Stomach (tissue), 9 donors: ENCODE data around the gene ZNF24. TPM values are rescaled to one million over a fixed set of nuclear protein-coding genes. Genes with fewer than 3 reads are reported as not detected.

Experiments
- DNase-seq, 2 donors: peaks; one replicate each; pipeline versions ENCODE4 v3.0.0 to v3.0.0-alpha.2; 2013 to 2019
- H3K27ac ChIP-seq, 5 donors: fragments of 200-600 bp in 4 of 5; sonication (generic) in 4 of 5; one replicate each; pipeline ENCODE4 v1.5.1; 2013 to 2019; ENCODE audit warnings: mild to moderate bottlenecking in 1 of 5, moderate library complexity in 1 of 5
- H3K27me3 ChIP-seq, 3 donors: fragments of 200-600 bp; sonication (generic); one replicate each; pipeline ENCODE4 v1.5.1; 2017 to 2019; ENCODE audit warnings: mixed run types in 1 of 3
- H3K36me3 ChIP-seq, 4 donors: fragments of 200-600 bp; sonication (generic); 1 replicate in 3 of 4; 2 replicates in 1 of 4; pipeline ENCODE4 v1.5.1; 2016 to 2019
- H3K4me1 ChIP-seq, 4 donors: fragments of 200-600 bp; sonication (generic); one replicate each; pipeline ENCODE4 v1.5.1; 2016 to 2019
- H3K4me3 ChIP-seq, 4 donors: fragments of 200-600 bp; sonication (generic) in 3 of 4; one replicate each; pipeline ENCODE4 v1.5.1; 2016 to 2019; ENCODE audit warnings: mild to moderate bottlenecking in 1 of 4
- H3K9me3 ChIP-seq, 4 donors: fragments of 200-600 bp; sonication (generic); one replicate each; pipeline ENCODE4 v1.5.1; 2016 to 2019
- EP300 ChIP-seq: sonication (generic); formaldehyde crosslinking; IDR thresholded peaks from one replicate; pipeline ENCODE4 v1.6.1; 2017; ENCODE audit warnings: antibody characterized with exemption
- POLR2A ChIP-seq, 4 donors: fragments of 450-650 bp; IDR thresholded peaks; one replicate each; pipeline ENCODE4 v1.6.1; 2016; ENCODE audit warnings: antibody characterized with exemption in 4 of 4, control low read depth in 2 of 4, mild to moderate bottlenecking in 1 of 4, moderate library complexity in 1 of 4
- POLR2AphosphoS5 ChIP-seq, 3 donors: sonication (generic); formaldehyde crosslinking; IDR thresholded peaks; one replicate each; pipeline ENCODE4 v1.6.1; 2016; ENCODE audit warnings: antibody characterized with exemption in 3 of 3
- WGBS, 5 donors: extraction: QIAGEN DNeasy Blood & Tissue Kit in 3 of 5; methylation state at CpG; one replicate each; pipeline versions ENCODE4 v1.1.5 to v1.1.7; 2013 to 2018; 5-methylcytosine and 5-hydroxymethylcytosine counted together
- intact Hi-C: fragments of 100-400 bp; cut with DNase I; formaldehyde crosslinking; loops from one replicate; pipeline ENCODE4 v1.15.1; 2023; ENCODE audit warnings: low total_unique reads
- polyA plus RNA-seq, 3 donors: library from polyadenylated mRNA; stranded (reverse); fragments of 200-250 nt; gene quantifications; one replicate each; pipeline ENCODE4 v1.2.3, GENCODE V29; 2013
- total RNA-seq, 5 donors: library from RNA; depleted of rRNA; stranded (reverse); fragments of >200 nt; gene quantifications; one replicate each; pipeline versions ENCODE4 v1.1.0 to v1.2.3, GENCODE V29; 2014 to 2016
- TF ChIP-seq, protein P1 (sequence below), 7 experiments: fragments of 450-650 bp in 4 of 7; fragments of 200-600 bp in 3 of 7; sonication (generic) in 3 of 7; IDR thresholded peaks; one replicate each; pipeline ENCODE4 v1.5.1; 2016 to 2019; ENCODE audit warnings: antibody characterized with exemption in 7 of 7, control low read depth in 2 of 7, mild to moderate bottlenecking in 1 of 7
- donor health status: healthy with polysubstance abuse.
- donor health status: Bipolar disorder and iron deficiency.
- donor health status: healthy.

The ZNF24 gene
- total and polyA plus RNA-seq, 8 donors, result 10.5 to 76.2 (median 29.5) TPM

DNA sequence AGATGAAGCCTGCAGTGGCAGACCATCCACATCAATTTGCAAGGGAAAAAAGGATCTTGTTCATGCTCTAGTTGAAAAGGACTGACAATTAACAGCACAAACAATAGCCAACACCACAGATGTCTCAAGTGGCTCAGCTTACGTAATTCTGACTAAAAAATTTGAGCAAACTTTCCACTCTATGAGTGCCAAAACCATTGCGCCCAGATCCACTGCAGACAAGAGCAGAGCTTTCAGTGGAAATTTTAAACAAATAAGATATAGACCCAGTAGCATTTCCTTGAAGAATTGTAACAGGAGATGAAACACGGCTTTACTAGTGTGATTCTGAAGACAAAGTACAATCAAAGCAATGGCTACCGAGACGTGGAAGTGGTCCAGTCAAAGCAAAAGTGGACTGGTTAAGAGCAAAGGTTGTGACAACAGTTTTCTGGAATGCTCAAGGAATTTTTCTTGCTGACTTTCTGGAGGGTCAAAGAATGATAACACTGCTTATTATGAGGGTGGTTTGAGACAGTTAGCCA is 44.9 kb upstream of the ZNF24 start:
- Histone ChIP-seq H3K4me3 (no peak overlapping the region), H3K9me3 (no peaks in the 10 kb centered on the region), H3K36me3 (no peaks in the 10 kb centered on the region), H3K4me1 (no peaks in the 10 kb centered on the region), H3K27me3 (no peaks in the 10 kb centered on the region), H3K27ac (peak overlapping the region in 1 of 5 donors; percentile 35)
- TF ChIP-seq POLR2A (IDR thresholded peaks at IDR 0.05) (no peak), EP300 (no peak), POLR2AphosphoS5 (IDR thresholded peaks at IDR 0.05) (no peak)
- TF ChIP-seq, protein P1, sequence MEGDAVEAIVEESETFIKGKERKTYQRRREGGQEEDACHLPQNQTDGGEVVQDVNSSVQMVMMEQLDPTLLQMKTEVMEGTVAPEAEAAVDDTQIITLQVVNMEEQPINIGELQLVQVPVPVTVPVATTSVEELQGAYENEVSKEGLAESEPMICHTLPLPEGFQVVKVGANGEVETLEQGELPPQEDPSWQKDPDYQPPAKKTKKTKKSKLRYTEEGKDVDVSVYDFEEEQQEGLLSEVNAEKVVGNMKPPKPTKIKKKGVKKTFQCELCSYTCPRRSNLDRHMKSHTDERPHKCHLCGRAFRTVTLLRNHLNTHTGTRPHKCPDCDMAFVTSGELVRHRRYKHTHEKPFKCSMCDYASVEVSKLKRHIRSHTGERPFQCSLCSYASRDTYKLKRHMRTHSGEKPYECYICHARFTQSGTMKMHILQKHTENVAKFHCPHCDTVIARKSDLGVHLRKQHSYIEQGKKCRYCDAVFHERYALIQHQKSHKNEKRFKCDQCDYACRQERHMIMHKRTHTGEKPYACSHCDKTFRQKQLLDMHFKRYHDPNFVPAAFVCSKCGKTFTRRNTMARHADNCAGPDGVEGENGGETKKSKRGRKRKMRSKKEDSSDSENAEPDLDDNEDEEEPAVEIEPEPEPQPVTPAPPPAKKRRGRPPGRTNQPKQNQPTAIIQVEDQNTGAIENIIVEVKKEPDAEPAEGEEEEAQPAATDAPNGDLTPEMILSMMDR (IDR thresholded peaks at IDR 0.05), result no peak
- no peak for DNase-seq
- intact Hi-C loops, result loop anchor here (10.0 kb wide), 1 partner anchor 566 kb away; no protein-coding TSS in a partner anchor
- 16 to 38% (median 21%) methylated on average over 5 of the region's 5 CpGs for WGBS, 5 donors

DNA sequence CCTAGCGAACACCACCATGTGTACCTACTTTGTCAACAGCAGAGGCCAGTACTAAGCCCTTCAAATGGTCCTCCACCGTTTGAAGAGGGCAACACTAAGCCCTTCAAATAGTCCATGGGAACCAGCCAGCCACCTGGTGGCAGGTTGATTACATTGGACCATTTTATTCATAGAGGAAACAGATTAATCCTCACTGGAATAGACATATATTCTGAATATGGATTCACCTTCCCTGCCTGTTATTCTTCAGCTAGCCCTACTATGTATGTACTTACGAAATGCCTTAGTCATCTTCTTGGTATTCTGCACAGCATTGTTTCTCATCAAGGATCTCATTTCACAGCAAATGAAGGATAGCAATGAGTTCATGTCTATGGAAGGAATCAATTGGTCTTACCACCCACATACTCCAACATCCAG is 42.9 kb upstream of the ZNF24 start:
- intact Hi-C loops, result loop anchor here (10.0 kb wide), 1 partner anchor 568 kb away; no protein-coding TSS in a partner anchor
- peak in 1 of 2 donors; percentile 20 for DNase-seq
- 52 to 62% (median 59%) methylated on average over 3 of the region's 3 CpGs for WGBS, 5 donors
- no peaks in the 10 kb centered on the region for H3K36me3 ChIP-seq
- H3K27ac ChIP-seq, result no peak overlapping the region
- TF ChIP-seq, protein P1 (IDR thresholded peaks at IDR 0.05), result no peak
- TF ChIP-seq POLR2AphosphoS5 (IDR thresholded peaks at IDR 0.05) (no peak), EP300 (no peak), POLR2A (IDR thresholded peaks at IDR 0.05) (no peak)
- H3K4me1 ChIP-seq, result no peaks in the 10 kb centered on the region
- no peak overlapping the region for H3K4me3 ChIP-seq
- no peaks in the 10 kb centered on the region for H3K9me3 ChIP-seq
- peaks cover 0 to 5% (median 0%) of the 10 kb centered on the region in 3 donors for H3K27me3 ChIP-seq

DNA sequence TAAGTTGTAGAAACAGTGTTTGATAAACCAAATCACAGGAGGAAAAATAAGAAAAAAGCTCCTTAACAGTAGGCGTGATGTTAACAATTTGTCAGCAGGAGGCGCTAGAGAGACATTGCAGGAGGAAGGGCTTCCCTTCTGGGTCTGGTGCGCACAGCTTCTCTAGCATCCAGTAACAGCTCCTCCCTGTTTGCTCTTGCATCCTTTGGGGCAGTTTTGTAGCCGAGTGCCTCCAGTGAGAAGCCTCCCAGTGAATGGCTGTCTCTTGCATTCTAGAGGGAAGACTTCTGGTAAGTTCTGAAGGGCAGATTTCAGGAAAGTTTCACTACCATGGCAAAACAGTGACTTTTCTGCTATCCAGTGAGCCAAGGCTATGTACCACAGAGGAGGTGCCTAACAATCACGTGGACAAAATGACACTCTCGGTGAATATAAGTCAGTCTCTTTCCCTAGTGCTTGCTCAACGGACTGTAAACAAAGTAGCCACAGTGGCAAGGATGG is 42.4 kb upstream of the ZNF24 start:
- no peaks in the 10 kb centered on the region for H3K4me1 ChIP-seq
- no peaks in the 10 kb centered on the region for H3K9me3 ChIP-seq
- no peak overlapping the region for H3K4me3 ChIP-seq
- H3K36me3 ChIP-seq, result no peaks in the 10 kb centered on the region
- H3K27me3 ChIP-seq, result peaks cover 0 to 5% (median 0%) of the 10 kb centered on the region in 3 donors
- intact Hi-C loops, result loop anchor here (10.0 kb wide), 1 partner anchor 568 kb away; no protein-coding TSS in a partner anchor
- TF ChIP-seq, protein P1 (IDR thresholded peaks at IDR 0.05), result peak in 5 of 7 experiments; percentile 48 to 79 (median 77)
- TF ChIP-seq POLR2AphosphoS5 (IDR thresholded peaks at IDR 0.05) (no peak), EP300 (no peak), POLR2A (IDR thresholded peaks at IDR 0.05) (no peak)
- WGBS, 5 donors, result 15 to 23% (median 18%) methylated on average over 7 of the region's 7 CpGs
- H3K27ac ChIP-seq, result no peak overlapping the region
- peak; percentile 72 to 93 for DNase-seq

DNA sequence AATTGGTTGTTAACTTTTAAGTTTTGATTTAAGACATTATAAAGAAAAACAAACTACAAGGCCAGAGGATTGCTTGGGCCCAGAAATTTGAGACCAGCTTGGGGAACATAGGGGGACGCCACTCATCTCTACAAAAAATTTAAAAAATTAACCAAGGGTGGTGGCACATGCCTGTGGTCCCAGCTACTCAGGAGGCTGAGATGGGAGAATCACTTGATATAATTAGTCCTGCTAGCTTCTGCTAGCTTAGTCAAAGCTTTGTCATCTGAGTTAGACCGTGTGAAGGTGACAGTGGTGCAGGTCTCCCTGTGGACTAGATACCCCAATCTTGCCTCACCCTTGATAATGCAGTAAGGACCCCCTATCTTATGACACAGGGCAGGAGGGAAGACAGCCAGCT is 38.9 kb upstream of the ZNF24 start:
- no peaks in the 10 kb centered on the region for H3K9me3 ChIP-seq
- H3K4me1 ChIP-seq, result peaks cover 0 to under 1% (median 0%) of the 10 kb centered on the region in 4 donors
- intact Hi-C loops, result loop anchor here (10.0 kb wide), 1 partner anchor 572 kb away; no protein-coding TSS in a partner anchor
- peaks cover 0 to 5% (median 0%) of the 10 kb centered on the region in 3 donors for H3K27me3 ChIP-seq
- DNase-seq, result no peak
- WGBS, 5 donors, result 69 to 94% (median 88%) methylated on average over 2 of the region's 2 CpGs
- TF ChIP-seq, protein P1 (IDR thresholded peaks at IDR 0.05), result no peak
- no peak for TF ChIP-seq EP300
- TF ChIP-seq POLR2A (IDR thresholded peaks at IDR 0.05), result no peak
- TF ChIP-seq POLR2AphosphoS5 (IDR thresholded peaks at IDR 0.05), result no peak
- no peaks in the 10 kb centered on the region for H3K36me3 ChIP-seq
- no peak overlapping the region for H3K27ac ChIP-seq
- no peak overlapping the region for H3K4me3 ChIP-seq
